ENCODE results near the gene IER5. TPM values are rescaled to one million over a fixed set of nuclear protein-coding genes. Genes with fewer than 3 reads are reported as not detected.

The IER5 gene
- total RNA-seq, 2 donors from 2014 or later, result 25.6 to 55.1 TPM

GRCh38 chr1:181121498-181121897 is 33.0 kb downstream of the IER5 start:
- no peaks in the 10 kb centered on the region for H3K27me3 ChIP-seq
- H3K4me1 ChIP-seq, result peaks cover 0 to 6% of the 10 kb centered on the region in 2 donors
- H3K9me3 ChIP-seq, result no peaks in the 10 kb centered on the region
- no peaks in the 10 kb centered on the region for H3K36me3 ChIP-seq
- no peak overlapping the region for H3K27ac ChIP-seq
- no peak for DNase-seq (ENCODE audit: low spot score)
- TF ChIP-seq CTCF (IDR thresholded peaks at IDR 0.05), result no peak
- no peak overlapping the region for H3K4me3 ChIP-seq

- TF ChIP-seq CTCF (IDR thresholded peaks at IDR 0.05), result no peak
- Histone ChIP-seq H3K4me3 (no peak overlapping the region), H3K4me1 (peaks cover 0 to 11% of the 10 kb centered on the region in 2 donors), H3K36me3 (no peaks in the 10 kb centered on the region), H3K9me3 (no peaks in the 10 kb centered on the region), H3K27ac (no peak overlapping the region), H3K27me3 (no peaks in the 10 kb centered on the region)
- no peak for DNase-seq (ENCODE audit: low spot score)
These were observed 33.7 kb downstream of the IER5 start for GRCh38 chr1:181122222-181122621.

- Histone ChIP-seq H3K27ac (no peak overlapping the region), H3K4me1 (peaks cover 0 to 9% of the 10 kb centered on the region in 2 donors), H3K9me3 (no peaks in the 10 kb centered on the region), H3K27me3 (no peaks in the 10 kb centered on the region), H3K4me3 (no peak overlapping the region), H3K36me3 (no peaks in the 10 kb centered on the region)
- no peak for TF ChIP-seq CTCF (IDR thresholded peaks at IDR 0.05)
- DNase-seq (ENCODE audit: low spot score), result no peak
These were observed 34.7 kb downstream of the IER5 start for GRCh38 chr1:181123173-181123572.

- Histone ChIP-seq H3K4me1 (peaks cover 0 to 20% of the 10 kb centered on the region in 2 donors), H3K36me3 (no peaks in the 10 kb centered on the region)
These were observed 35.8 kb downstream of the IER5 start for GRCh38 chr1:181124291-181124751.

GRCh38 chr1:181126289-181126688 is 37.8 kb downstream of the IER5 start:
- Histone ChIP-seq H3K4me1 (peaks cover 0 to 38% of the 10 kb centered on the region in 2 donors), H3K4me3 (no peak overlapping the region), H3K36me3 (no peaks in the 10 kb centered on the region), H3K27ac (no peak overlapping the region), H3K9me3 (no peaks in the 10 kb centered on the region), H3K27me3 (no peaks in the 10 kb centered on the region)
- no peak for TF ChIP-seq CTCF (IDR thresholded peaks at IDR 0.05)
- no peak for DNase-seq (ENCODE audit: low spot score)

More at GRCh38 chr1:181124291-181124751, 35.8 kb downstream of the IER5 start:
- no peaks in the 10 kb centered on the region for H3K9me3 ChIP-seq
- no peak for TF ChIP-seq CTCF (IDR thresholded peaks at IDR 0.05)
- no peaks in the 10 kb centered on the region for H3K27me3 ChIP-seq
- DNase-seq (ENCODE audit: low spot score), result no peak
- H3K27ac ChIP-seq, result no peak overlapping the region
- no peak overlapping the region for H3K4me3 ChIP-seq
